A549 (cell line): ENCODE results near the gene DNM3. TPM values are rescaled to one million over a fixed set of nuclear protein-coding genes. Genes with fewer than 3 reads are reported as not detected.

Experiments
- ATAC-seq, 2 experiments: fragments of 200-7000 bp in 1 of 2; fragments of >200 bp in 1 of 2; cut with Nextera tagmentation in 1 of 2; cut with Tn5 transposase in 1 of 2; 3 replicates each; pipeline versions ENCODE4 v1.8.0 to v1.9.1; 2018 to 2020; ENCODE audit warnings: mild to moderate bottlenecking in 1 of 2, moderate library complexity in 1 of 2
- CTCF ChIA-PET: fragments of 300-600 bp; sonication (Branson Sonifier 250); formaldehyde crosslinking; extraction: SDS; loops from one replicate; lab custom pipeline; 2021; ENCODE audit warnings: antibody characterized with exemption, inconsistent platforms; lab: Yijun Ruan, JAX
- POLR2A ChIA-PET: fragments of 350-600 bp; formaldehyde crosslinking; extraction: SDS; loops from one replicate; lab custom pipeline; 2021; ENCODE audit warnings: antibody characterized with exemption, inconsistent platforms; lab: Yijun Ruan, JAX
- DNase-seq, 2 experiments: peaks; one replicate each; pipeline versions ENCODE4 v3.0.0 to v3.0.0-alpha.2; 2011 to 2016; ENCODE audit warnings: low read depth in 1 of 2, low spot score in 1 of 2
- FAIRE-seq: peaks from 2 replicates; lab custom pipeline; 2011; peaks lifted over from hg19 to GRCh38; lab: Jason Lieb, UNC
- H3K27ac ChIP-seq, 2 experiments: fragments of >200 bp; sonication (Bioruptor Twin); formaldehyde crosslinking; 3 replicates each; pipeline ENCODE4 v1.5.1; 2016 to 2017
- H3K4me1 ChIP-seq: fragments of >200 bp; sonication (Bioruptor Twin); formaldehyde crosslinking; 3 replicates; pipeline ENCODE4 v1.6.1; 2016
- H3K4me2 ChIP-seq: fragments of >200 bp; sonication (Bioruptor Twin); formaldehyde crosslinking; 3 replicates; pipeline ENCODE4 v1.6.1; 2016
- H3K4me3 ChIP-seq: fragments of >200 bp; sonication (Bioruptor Twin); formaldehyde crosslinking; 3 replicates; pipeline ENCODE4 v1.5.1; 2016
- H3K9me3 ChIP-seq: fragments of >200 bp; sonication (Bioruptor Twin); formaldehyde crosslinking; 3 replicates; pipeline ENCODE4 v1.6.1; 2016
- BHLHE40 ChIP-seq: IDR thresholded peaks from 2 replicates; pipeline ENCODE4 v1.6.1; 2012; ENCODE audit warnings: low read depth, low read length, inconsistent platforms
- CBX8 ChIP-seq: fragments of 200-600 bp; sonication (generic); IDR thresholded peaks from 2 replicates; pipeline ENCODE4 v1.6.1; 2016
- CTCF ChIP-seq: fragments of >200 bp; sonication (Bioruptor Twin); formaldehyde crosslinking; IDR thresholded peaks from 3 replicates; pipeline ENCODE4 v1.5.1; 2016
- ESRRA ChIP-seq: fragments of 150-350 bp; IDR thresholded peaks from 2 replicates; pipeline ENCODE4 v1.6.1; 2014; ENCODE audit warnings: mild to moderate bottlenecking, low read length, borderline replicate concordance
- FOSL2 ChIP-seq, 2 experiments: fragments of 450-650 bp in 1 of 2; fragments of >200 bp in 1 of 2; sonication (Bioruptor Twin) in 1 of 2; formaldehyde crosslinking; IDR thresholded peaks; 2 replicates each; pipeline versions ENCODE4 v1.5.0 to v1.6.1; 2016 to 2020; ENCODE audit warnings: mild to moderate bottlenecking in 1 of 2, moderate library complexity in 1 of 2
- HDAC2 ChIP-seq: fragments of 200-600 bp; sonication (generic); IDR thresholded peaks from 2 replicates; pipeline ENCODE4 v1.6.1; 2016
- HES2 ChIP-seq: fragments of >200 bp; sonication (Bioruptor Twin); formaldehyde crosslinking; IDR thresholded peaks from 2 replicates; pipeline ENCODE4 v1.6.1; 2016
- HEYL ChIP-seq: fragments of 250-450 bp; sonication (Bioruptor Pico); IDR thresholded peaks from 2 replicates; pipeline ENCODE4 v1.8.0; 2021; ENCODE audit warnings: mild to moderate bottlenecking, moderate library complexity
- HMGXB4 ChIP-seq: fragments of 250-450 bp; sonication (Bioruptor Pico); IDR thresholded peaks from 2 replicates; pipeline ENCODE4 v1.5.0; 2021; ENCODE audit warnings: mild to moderate bottlenecking, moderate library complexity, borderline replicate concordance
- HOXA7 ChIP-seq: fragments of 250-450 bp; sonication (Bioruptor Pico); IDR thresholded peaks from 2 replicates; pipeline ENCODE4 v1.5.0; 2020; ENCODE audit warnings: mild to moderate bottlenecking, moderate library complexity
- HOXB13 ChIP-seq: fragments of 250-450 bp; sonication (Bioruptor Pico); IDR thresholded peaks from 2 replicates; pipeline ENCODE4 v1.5.0; 2020; ENCODE audit warnings: low read depth, mild to moderate bottlenecking, moderate library complexity
- HOXB5 ChIP-seq: fragments of 250-450 bp; sonication (Bioruptor Pico); IDR thresholded peaks from 2 replicates; pipeline ENCODE4 v1.5.0; 2020; ENCODE audit warnings: mild to moderate bottlenecking, moderate library complexity
- JUN ChIP-seq, 2 experiments: fragments of >200 bp; sonication (Bioruptor Twin); formaldehyde crosslinking; IDR thresholded peaks; 2 replicates in 1 of 2; 3 replicates in 1 of 2; pipeline ENCODE4 v1.6.1; 2016 to 2017
- JUNB ChIP-seq: fragments of >200 bp; sonication (Bioruptor Twin); formaldehyde crosslinking; IDR thresholded peaks from 2 replicates; pipeline ENCODE4 v1.6.1; 2016
- KDM1A ChIP-seq: fragments of 200-600 bp; sonication (generic); IDR thresholded peaks from 2 replicates; pipeline ENCODE4 v1.6.1; 2016; ENCODE audit warnings: low read depth, mild to moderate bottlenecking
- KDM5A ChIP-seq: fragments of 200-600 bp; sonication (generic); IDR thresholded peaks from 2 replicates; pipeline ENCODE4 v1.6.1; 2016; ENCODE audit warnings: antibody characterized with exemption, mild to moderate bottlenecking
- NFE2L2 ChIP-seq: fragments of 150-350 bp; conservative IDR thresholded peaks from 2 replicates; pipeline ENCODE4 v1.6.1; 2014; ENCODE audit warnings: low read length
- NPAS2 ChIP-seq: fragments of 250-450 bp; sonication (Bioruptor Pico); IDR thresholded peaks from 2 replicates; pipeline ENCODE4 v1.8.0; 2022; ENCODE audit warnings: mild to moderate bottlenecking, moderate library complexity, borderline replicate concordance
- PBX3 ChIP-seq: IDR thresholded peaks from 2 replicates; pipeline ENCODE4 v1.6.1; 2012
- POLR2AphosphoS2 ChIP-seq: conservative IDR thresholded peaks from 2 replicates; pipeline ENCODE4 v1.6.1; 2012; ENCODE audit warnings: low read length, improper control_type of control experiment, inconsistent platforms
- RAD21 ChIP-seq, 2 experiments: fragments of >200 bp in 1 of 2; sonication (Bioruptor Twin) in 1 of 2; formaldehyde crosslinking in 1 of 2; IDR thresholded peaks in 1 of 2; conservative IDR thresholded peaks in 1 of 2; 2 replicates in 1 of 2; 3 replicates in 1 of 2; pipeline ENCODE4 v1.6.1; 2012 to 2018; ENCODE audit warnings: inconsistent platforms in 1 of 2
- RARB ChIP-seq: fragments of 250-450 bp; sonication (Bioruptor Pico); IDR thresholded peaks from 2 replicates; pipeline ENCODE4 v1.8.0; 2021; ENCODE audit warnings: mild to moderate bottlenecking, moderate library complexity
- REST ChIP-seq: fragments of 200-600 bp; sonication (generic); IDR thresholded peaks from 2 replicates; pipeline ENCODE4 v1.6.1; 2016; ENCODE audit warnings: antibody characterized with exemption, mild to moderate bottlenecking, moderate library complexity
- SMC3 ChIP-seq: fragments of >200 bp; sonication (Bioruptor Twin); formaldehyde crosslinking; IDR thresholded peaks from 3 replicates; pipeline ENCODE4 v1.6.1; 2018; ENCODE audit warnings: inconsistent platforms
- TFCP2L1 ChIP-seq: fragments of 250-450 bp; sonication (Bioruptor Pico); IDR thresholded peaks from 2 replicates; pipeline ENCODE4 v1.5.0; 2021; ENCODE audit warnings: mild to moderate bottlenecking
- WGBS: methylation state at CpG from one replicate; pipeline ENCODE4 v1.1.6; 2017; ENCODE audit errors: missing lambda C conversion rate; 5-methylcytosine and 5-hydroxymethylcytosine counted together
- polyA plus RNA-seq, 4 experiments: library from polyadenylated mRNA; depleted of rRNA in 3 of 4; stranded (reverse); fragments of >200 nt; fragmentation: RNase III in 1 of 4; extraction: RNeasy Plus Mini Kit Qiagen cat#74134 plus additional on column Dnase treatment in 1 of 4; gene quantifications; 2 replicates in 3 of 4; 3 replicates in 1 of 4; pipeline ENCODE4 v1.2.3, GENCODE V29; 2011 to 2017

The DNM3 gene
- polyA plus RNA-seq, 2 of the 4 experiments (the other 2 are of a cell fraction) = 0.57 to 1.5 TPM

GRCh38 chr1:171984262-171984661 lies 143.0 kb downstream of the DNM3 start:
- 53% methylated on average over 7 of the region's 7 CpGs for WGBS
- H3K27ac ChIP-seq = no peak overlapping the region
- DNase-seq = no peak
- TF ChIP-seq HDAC2 (no peak), CBX8 (no peak), NPAS2 (CRISPR knock-in tag) (no peak), HES2 (no peak), HMGXB4 (CRISPR knock-in tag) (no peak), NFE2L2 (no peak), PBX3 (no peak), ESRRA (no peak), RARB (CRISPR knock-in tag) (no peak), JUNB (no peak), HOXB5 (CRISPR knock-in tag) (no peak), FOSL2 (IDR thresholded peaks at IDR 0.05) (no peak), FOSL2 (CRISPR knock-in tag; IDR thresholded peaks at IDR 0.05) (no peak), HOXA7 (no peak), TFCP2L1 (no peak), HEYL (CRISPR knock-in tag) (no peak), KDM5A (no peak), HOXB13 (CRISPR knock-in tag) (no peak), REST (no peak)
- peak overlapping the region; percentile 40 for H3K4me2 ChIP-seq
- POLR2A ChIA-PET = no interaction called here
- no peak for FAIRE-seq
- peaks cover 11% of the 10 kb centered on the region; the same call in 2 of the 3 replicates for H3K4me1 ChIP-seq
- no peaks in the 10 kb centered on the region for H3K9me3 ChIP-seq
- no peak overlapping the region for H3K4me3 ChIP-seq
- peak in 1 of 2 experiments; percentile 44; a peak in 2 of 6 replicates for ATAC-seq
- CTCF ChIA-PET = interaction anchor here (0.7 to 14.9 kb wide), 25 partner anchors 9 to 447 kb away, joined by 3 to 393 read pairs (median 5); partner anchors contain the start of gene DNM3

GRCh38 chr1:171984850-171985485 lies 143.7 kb downstream of the DNM3 start:
- Histone ChIP-seq H3K27ac (no peak overlapping the region), H3K4me3 (no peak overlapping the region), H3K9me3 (no peaks in the 10 kb centered on the region), H3K4me1 (peaks cover 11% of the 10 kb centered on the region; the same call in 2 of the 3 replicates), H3K4me2 (peak overlapping the region; percentile 40)
- POLR2A ChIA-PET = interaction anchor here (1.2 kb wide), 1 partner anchor 186 kb away, joined by 4 read pairs; no protein-coding TSS in a partner anchor
- ATAC-seq (peak in 1 of 2 experiments; percentile 78; a peak in 3 of 6 replicates), FAIRE-seq (peak; percentile 56), DNase-seq (peak; percentile 24 to 32)
- CTCF ChIA-PET = interaction anchor here (0.7 to 14.9 kb wide), 39 partner anchors 10 to 446 kb away, joined by 3 to 393 read pairs (median 4); partner anchors contain the start of genes DNM3 and VAMP4
- WGBS = 4% methylated on average over 3 of the region's 3 CpGs
- TF ChIP-seq POLR2AphosphoS2 = no peak
- peak; percentile 89 for TF ChIP-seq CTCF
- TF ChIP-seq RAD21 (conservative IDR thresholded peaks at IDR 0.05 in 1 of 2, IDR thresholded peaks at IDR 0.05 in 1 of 2) = peak; percentile 82 to 84
- TF ChIP-seq JUN (IDR thresholded peaks at IDR 0.05) = no peak
- peak; percentile 86 for TF ChIP-seq SMC3
- TF ChIP-seq KDM1A = no peak
- TF ChIP-seq HOXB13 (CRISPR knock-in tag) = no peak
- no peak for TF ChIP-seq ESRRA
- no peak for TF ChIP-seq BHLHE40
